OCI-LY1 (cell line): Measurements from ENCODE around the gene BABAM2.

ENCODE experiments used
- CTCF ChIP-seq: fragments of 200-600 bp; sonication (generic), shearing (Covaris generic); IDR thresholded peaks from 2 replicates; pipeline ENCODE4 v1.5.1; 2017; ENCODE audit warnings: mild to moderate bottlenecking, antibody characterized with exemption, low read length, moderate library complexity, mixed read lengths
- EZH2 ChIP-seq: fragments of 200-600 bp; sonication (generic), shearing (Covaris generic); IDR thresholded peaks from 2 replicates; pipeline ENCODE4 v1.8.0; 2017; ENCODE audit warnings: borderline replicate concordance, mixed run types, mild to moderate bottlenecking, antibody characterized with exemption, low read length, moderate library complexity, mixed read lengths

- TF ChIP-seq CTCF (no peak), EZH2 (no peak)
Measured at GRCh38 chr2:28271919-28272250, 381.4 kb downstream of the BABAM2 start.
